Fibroblast of skin of right quadriceps (primary cell): ENCODE measurements around the gene DGKG.
A peak's percentile ranks its signal among the peaks of the same experiment; 100 is the strongest.

Experiments
- DNase-seq: peaks from one replicate; pipeline ENCODE4 v3.0.0-alpha.2; 2013

DGKG gene

DNA sequence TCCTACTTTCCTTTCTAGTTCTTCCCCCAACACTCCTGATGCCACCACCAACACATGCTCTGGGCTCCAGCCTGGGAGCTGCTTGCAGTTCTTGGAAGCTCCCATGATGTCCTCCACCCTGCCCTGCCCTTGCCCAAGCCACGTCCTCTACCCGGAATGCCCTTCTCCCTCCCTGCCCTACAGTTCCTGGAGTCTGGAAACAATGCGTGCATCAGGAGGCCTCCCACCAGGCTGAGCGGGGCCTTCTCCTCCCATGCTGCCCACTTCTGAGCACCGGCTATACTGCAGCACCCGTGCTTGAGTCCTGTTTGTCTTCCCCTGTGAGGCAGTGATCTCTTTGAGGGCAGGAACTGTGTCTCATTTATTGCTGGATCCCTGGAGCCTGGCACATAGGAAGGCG lies 44.6 kb downstream of the DGKG start:
- DNase-seq = no peak

DNA sequence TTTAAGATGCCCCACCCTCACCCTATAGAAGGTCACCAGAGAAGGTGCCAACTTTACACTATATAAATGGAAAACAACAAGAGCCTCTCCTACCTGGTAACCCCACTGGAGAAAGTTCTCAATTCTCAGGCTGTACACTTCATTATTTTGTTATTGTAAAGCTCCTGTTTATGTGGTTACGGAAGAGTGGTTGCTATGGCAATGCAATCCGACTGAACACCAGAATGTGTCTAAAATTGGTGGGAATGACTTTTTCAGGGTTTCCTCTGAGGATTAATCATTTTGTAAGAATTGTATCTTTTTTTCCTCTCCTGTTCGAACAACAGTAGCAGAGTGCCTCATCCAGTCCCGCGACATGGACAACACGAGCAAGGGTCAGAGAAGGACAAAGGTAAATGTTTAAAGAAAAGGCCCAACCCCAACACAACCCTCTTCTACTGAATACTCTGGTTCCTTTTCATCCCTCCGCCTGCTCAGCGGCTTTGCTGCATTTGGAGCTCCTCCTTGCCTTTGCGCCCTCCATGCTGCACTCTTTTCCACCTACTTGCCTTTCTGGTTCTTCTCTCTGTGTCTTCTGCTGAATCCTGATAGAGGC lies 45.3 kb downstream of the DGKG start:
- no peak for DNase-seq

DNA sequence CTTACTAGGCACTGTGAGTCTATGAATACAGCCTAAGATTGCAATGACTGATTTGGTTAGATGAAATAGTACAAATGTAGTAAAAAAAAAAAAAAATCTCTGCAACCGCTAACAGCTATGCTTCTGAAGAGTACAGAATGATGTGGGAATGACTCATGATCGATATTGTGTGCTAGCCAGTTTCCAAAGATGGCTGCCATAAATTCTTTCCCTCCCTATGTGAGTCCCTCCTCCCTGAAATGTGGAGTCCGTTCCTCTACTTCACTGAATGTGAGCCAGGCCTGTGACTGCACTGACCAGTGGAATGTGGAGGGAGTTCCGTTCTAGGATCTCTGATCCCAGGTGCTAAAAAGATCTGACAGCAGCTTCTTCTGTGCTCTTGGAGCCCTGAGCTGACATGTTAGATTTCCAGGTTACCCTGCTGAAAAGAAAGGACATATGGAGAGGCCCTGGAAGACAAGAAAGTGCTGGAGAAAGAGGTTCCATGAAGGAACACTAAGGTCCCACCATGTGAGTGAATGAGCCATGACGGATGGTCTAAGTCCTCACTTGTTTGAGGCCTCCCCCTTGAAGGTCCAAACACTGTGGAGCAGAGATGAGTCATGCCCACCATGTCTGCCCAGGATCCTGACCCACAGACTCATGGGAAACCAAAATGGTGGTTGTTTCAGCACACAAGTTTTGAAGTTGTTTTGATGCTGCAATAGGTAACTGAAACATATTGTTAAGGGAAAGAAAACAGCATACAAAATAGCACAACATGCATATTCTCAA lies 46.3 kb downstream of the DGKG start:
- DNase-seq = peak; percentile 52

DNA sequence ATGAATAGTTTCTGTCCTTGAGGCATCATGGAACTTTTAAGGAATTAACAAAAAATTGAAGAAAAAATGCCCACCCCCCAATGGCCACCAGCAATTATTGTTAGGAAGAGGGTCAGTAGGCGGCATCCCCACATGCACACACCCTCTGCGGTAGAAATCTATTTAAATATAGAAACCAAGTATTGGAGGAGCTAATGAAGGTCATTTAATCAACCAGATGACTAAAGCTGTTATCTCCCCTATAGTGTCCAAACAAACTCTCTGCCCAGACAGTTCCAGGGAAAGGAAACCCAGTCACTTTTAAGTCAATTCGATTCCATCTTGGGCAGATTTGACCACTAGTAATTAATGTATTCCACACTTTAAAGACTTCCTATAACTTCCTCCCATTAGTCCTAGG lies 47.1 kb downstream of the DGKG start:
- no peak for DNase-seq

DNA sequence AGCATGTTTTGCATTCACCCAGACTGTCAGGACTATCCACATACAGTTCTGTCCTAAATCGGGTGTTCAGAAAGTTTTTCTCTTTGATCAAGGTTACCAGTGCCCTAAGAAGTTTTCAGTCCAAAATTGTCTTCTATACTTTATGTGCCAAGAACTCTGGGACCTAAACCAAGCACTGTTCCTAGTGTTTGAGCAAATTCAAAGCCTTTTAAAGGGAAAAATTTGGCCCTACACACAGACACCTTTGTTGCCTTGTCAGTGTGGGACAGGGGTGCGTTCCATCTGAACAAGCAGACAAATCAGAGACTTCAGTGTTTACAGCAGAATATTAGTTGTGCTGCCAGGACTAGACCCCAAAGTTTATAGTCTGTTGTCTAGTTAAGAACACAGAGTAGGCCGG lies 50.6 kb downstream of the DGKG start:
- no peak for DNase-seq

DNA sequence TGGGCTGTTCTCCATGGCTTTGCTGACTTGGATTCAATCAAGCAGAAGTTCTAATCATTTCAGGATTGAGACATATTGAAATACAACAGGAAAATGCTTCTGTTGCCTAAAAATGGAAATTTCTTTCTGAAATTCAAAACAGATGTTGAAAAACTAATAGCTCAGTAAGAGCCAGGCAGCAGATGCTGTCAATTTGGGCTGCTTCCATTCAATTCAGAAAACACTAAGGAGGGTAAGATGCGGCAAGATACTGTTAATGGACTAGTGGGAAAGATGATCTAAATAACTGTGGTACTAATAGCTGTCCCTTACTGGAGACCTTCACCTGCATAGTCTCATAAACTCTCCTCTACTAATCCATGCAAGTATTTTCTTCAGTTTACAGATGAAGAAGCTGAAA lies 53.5 kb downstream of the DGKG start:
- DNase-seq = no peak

DNA sequence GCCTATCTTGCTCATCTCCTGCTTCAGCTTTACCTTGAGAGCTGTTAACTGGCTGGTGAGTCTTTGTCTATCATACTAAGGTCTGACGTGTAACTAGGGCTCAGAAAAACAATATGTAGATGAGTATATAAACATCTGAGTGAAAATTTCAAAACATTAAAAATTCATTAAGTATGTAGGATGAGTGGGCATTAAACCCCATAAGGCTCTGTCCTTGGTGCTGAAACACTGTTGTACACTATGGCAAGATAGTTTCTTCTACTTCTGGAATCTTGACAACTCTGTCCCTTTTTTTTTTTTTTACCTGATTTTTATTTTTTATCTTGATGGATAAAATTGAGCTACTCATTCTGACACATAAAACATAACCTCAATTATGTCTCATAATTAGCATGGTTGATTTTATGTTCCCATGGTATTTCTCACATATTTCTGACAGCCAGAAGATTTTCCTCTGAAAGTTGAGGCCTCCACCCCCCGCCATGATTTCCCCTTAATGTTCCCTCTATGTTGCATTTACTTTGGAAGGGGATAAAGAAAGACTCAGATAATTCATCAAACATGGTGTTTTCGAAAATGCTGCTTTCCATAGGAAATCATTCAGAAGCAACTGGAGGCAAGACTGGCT lies 54.3 kb downstream of the DGKG start:
- DNase-seq = peak; percentile 52

DNA sequence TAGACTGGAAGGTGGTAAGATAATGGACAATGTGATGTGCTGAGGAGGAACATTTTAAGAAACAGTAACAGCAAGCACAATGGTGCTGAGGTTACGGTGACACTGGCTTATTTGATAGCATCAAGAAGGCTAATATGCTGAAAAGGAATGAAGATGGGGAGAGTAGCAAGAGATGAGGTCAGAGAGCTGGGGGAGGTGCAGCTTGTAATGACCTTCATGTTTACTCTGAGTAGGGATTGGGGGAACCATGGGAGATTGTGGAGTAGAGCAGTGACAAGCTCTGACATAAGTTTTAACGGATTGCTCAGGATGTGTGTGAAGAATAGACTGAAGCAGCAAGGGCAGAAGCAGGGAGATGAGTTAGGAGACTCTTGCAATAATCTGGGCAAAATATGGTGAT lies 56.7 kb downstream of the DGKG start:
- DNase-seq = no peak

DNA sequence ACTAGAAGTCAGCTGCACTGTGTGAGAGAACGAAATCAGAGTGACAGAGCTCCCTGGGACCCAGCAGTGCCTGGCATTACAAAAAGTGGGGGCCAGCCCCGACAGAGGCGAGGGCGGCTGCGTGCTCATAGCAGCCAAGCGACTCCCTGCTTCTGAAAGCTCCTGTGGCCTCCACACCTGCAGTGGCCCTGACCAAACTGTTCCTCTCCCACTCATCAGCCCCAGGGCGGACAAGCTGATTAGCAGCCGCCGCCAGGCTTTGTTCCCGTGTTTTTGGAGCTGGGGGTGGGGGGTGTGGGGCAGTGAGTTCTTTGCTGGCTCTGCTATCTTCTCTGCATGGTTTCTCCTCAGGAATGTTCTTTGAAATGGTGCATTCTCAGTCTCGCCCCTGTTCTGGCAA lies 58.1 kb downstream of the DGKG start:
- no peak for DNase-seq

DNA sequence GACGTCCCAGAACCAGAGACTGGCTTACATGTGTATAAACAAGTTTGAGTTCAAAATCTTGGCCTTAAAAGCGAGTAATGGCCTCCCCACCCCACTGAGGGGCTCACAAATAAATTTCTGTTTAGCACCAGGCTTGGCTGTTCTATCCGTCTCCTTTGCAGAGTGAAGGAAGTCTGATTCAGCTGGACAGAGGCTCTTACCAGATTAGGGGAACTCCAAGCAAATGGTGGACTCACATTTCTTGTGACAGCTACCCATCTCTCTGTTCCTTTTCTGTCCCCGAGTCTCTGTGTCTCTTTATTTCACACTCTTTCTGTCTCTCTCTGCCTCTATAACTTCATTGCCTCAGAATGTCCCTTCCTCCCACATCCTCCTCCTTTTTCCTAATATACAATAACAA lies 62.7 kb downstream of the DGKG start:
- DNase-seq = no peak

DNA sequence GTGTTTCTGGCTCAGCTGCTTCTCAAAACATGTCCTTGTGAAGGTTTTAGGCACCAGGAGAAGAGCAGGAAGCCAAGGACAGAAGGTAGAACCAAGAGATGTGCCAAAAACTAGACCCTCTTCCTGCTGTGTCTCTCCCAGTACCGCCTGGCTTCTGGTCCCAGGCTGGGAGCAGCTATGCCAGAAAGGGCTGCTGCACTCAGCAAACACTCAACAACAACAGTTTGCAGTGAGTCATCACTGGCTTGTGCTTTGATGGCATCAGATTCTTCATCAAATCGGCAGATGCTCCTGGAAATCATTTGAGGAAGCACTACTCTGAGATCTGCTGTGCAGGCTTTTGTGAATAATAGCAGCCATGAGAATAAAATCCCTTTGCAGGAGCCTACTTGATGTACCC lies 63.2 kb downstream of the DGKG start:
- peak; percentile 14 for DNase-seq

DNA sequence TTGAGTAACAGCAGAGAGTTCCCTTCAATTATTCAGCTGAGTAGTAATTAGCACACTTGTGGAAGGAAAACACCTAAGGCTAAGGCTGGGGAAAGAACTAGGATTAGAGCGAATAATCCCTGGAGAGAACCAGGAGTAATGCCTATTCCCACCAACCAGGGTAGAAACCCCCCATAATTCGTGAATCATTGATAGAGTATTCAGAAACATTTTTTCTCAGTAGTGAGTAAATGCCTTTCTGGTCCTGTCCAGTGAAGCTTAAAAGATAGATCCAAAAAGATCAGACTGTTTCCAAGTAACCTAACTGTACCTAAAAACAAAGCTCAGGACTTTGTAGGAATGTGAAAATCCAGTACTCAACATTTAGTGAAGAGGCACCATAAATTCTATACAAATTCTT lies 71.2 kb downstream of the DGKG start:
- DNase-seq = peak; percentile 54

DNA sequence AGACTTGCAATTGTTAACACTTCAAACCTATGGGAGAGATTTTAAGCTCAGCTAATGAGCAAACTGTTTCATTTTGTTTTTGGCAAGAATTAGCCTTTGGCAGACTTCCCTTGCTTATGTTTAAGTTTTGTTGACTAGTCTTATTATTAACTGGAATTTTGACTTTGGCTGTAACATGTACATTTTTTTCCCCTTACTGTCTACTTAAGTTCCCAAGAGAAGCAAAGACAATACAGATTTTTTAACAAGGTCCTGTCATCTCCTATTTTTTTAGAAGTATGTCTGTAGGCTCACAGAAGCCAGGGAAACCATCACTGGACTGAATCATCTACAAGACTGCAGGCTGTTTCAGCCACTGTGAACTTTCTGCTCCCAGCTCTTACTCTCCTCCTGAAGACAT lies 74.3 kb downstream of the DGKG start:
- DNase-seq = peak; percentile 94

DNA sequence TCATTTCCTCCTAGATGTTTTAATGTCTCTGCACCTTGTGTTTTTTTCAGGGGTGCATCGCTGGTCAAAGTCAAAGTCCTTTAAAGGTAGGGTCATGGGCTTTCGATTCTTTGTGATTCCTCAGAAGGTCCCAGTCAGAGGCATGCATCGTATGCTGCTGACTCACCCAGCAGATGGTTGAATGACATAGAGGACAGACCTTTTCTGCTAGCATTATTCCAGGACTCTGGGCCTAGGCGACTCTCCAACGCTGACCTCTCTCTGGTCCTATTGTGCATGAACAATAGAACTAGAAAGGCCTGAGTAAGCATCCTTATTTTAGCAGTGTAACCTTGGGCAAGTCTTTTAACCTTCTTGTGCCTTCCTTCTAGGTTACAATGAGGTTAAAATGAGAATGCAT lies 75.9 kb downstream of the DGKG start:
- DNase-seq = peak; percentile 34

DNA sequence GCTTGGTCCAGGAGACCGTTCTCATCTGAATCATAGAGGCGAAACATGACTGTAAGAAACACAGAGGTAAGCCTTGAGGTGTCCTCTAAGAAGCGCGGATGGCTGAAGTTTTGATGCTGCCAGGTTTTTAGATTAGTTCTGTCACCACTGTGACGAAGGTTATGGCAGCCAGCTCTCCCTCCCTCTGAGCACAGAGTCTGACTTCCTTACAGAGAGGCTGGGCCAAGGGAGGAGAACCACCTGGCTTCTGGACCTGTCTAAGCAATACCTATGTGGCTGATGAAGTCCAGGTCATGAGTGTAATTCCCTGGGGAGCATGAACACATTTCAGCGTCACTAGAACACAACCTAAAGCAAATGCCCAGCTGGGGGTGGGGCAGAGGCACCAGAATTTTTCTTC lies 77.4 kb downstream of the DGKG start:
- DNase-seq = no peak

DNA sequence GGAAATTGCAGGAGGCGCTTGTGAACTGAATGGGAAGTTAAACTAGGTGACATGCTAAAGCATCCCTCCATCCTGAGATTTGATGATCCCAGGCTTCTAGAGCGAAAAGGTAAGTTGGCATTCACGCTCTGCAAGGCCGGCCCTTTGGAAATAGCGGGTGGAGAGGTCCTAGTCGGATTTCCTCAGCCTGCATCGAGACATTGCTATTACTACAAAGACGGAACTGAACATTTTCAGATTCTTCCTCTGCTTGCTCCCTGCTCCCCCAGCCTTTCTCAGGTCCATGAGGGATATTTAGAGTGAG lies 77.7 kb downstream of the DGKG start:
- no peak for DNase-seq

DNA sequence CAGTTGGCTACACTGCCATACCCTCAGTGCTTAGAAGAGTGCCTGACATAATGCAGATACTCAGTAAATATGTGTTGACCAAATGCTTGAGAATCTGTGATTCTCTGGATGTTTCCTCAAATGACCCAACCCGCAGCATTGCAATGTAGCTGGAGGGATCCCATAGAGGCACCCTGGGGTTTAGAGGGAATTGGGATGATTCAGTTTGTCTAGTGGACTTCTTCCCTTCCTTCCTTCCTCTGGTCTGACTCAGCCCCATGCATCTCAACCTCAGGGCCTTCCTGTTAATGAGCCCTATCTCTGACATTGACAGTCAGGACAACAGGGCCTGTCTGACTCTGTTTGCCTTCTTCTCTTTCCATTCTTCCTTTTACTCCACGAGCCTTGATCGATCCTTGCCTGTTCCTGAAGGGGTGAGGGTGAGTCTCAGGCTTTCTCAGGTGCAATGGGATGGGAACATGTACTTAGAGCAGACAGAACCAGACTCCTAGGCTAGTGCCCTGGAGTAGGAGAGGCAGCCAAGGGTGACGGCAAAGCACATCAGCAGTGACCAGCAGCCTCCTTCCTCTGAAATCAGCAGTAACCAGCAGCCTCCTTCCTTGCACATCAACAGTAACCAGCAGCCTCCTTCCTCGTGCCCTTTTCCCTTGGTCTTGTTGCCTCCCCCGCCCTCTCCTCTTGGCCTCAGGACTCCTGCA lies 78.2 kb downstream of the DGKG start:
- peak; percentile 88 for DNase-seq

DNA sequence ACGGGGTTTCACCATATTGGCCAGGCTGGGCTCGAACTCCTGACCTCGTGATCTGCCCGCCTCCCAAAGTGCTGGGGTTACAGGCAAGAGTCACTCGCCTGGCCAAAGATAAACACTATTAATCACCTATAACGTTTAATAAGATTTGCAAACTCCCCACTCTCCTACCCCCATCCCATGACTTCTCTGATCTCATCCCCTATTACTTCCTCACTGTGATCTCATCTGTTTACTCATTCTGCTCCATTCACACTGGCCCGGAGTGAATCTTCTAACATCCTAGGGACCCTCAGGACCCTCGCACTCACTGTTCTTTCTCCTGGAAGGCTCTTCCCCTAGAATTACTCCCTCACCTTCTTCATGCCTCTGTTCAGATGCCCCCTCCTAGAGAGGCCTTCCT lies 78.9 kb downstream of the DGKG start:
- peak; percentile 15 for DNase-seq

DNA sequence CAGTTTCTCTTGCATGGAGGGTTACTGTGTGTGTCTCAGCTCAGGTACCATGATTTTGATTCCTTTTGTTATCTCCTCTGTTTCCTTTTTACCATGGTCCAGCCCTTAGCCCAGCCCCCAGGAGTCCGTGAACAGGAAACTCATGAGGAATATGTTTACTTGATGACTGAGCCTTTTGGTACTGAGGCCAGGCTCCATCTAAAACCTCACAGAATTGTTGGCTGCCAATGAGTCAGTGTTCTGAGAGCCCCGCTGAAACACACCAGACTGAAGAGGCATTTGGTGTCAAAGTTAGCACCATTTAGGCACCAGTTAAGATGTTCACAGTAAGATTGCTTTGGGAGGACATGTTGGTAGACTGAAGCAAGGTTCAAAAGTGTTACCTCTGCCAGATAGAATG lies 80.9 kb downstream of the DGKG start:
- peak; percentile 86 for DNase-seq

DNA sequence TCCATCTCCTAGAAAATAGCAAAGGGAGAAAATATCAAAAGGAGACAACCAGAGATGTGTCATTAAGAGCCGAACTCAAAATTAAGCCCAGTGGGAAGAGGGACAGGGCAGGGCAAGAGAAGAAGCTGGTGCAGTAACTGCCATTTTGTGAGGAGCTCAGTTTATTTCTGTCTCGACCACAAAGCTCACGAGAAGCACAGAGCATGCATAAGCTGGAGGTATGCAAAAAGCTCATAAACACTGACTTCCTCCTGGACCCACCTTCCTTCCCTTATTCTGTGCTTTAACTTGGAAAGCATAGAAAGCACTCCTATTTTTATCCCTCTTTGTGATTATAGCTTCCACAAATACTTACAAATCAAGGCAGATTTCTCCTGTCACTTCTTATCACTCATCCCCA lies 81.3 kb downstream of the DGKG start:
- DNase-seq = no peak

DNA sequence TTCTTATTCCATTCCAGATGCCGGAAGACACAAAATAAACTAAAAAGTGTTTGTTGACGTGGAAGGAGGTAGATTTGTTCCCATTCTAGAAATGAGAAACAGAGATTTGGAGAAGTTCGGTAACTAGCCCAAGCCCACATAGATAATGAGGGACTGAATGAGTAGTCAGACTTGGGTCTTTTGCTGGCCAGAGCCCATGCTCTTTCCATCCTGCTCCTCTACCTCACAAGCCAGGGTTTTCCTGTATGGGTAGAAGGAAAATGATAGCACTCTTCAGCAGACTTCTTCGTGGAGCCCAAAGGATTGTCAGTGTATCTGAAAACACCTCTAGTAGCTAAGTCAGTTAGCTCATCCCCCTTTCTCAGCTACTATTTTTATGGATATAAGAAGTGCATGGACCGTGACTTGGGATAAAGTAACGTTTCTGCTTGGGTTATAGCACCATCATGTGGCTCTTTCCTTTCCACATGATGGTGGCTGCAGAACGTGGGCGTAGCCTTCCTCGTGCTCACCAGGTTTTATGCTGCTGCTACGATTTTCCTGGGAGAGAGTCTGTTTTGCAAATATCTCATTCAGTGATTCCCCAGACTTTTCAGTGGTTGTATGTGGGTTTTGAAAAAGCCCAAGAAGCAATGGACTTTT lies 84.6 kb downstream of the DGKG start:
- peak; percentile 57 for DNase-seq

DNA sequence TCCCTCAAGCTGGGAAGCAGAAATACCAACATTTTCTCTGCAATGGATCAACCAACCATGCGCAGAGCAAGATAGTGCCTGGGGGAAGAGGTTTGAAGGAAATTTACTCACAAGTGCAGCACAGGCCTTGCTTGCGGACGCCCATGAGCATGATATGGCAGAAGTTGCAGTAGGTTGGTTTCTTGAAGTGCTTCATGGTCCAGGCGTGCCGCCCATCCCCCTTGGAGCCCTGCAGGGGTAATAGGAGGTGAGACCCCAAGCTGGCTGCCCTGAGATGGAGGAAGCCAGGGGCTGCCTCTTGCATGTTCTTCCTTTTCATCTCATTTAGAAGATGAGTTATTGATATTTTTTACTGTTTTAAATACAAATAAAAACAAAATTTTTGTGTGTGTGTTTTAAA lies 86.6 kb downstream of the DGKG start:
- no peak for DNase-seq

DNA sequence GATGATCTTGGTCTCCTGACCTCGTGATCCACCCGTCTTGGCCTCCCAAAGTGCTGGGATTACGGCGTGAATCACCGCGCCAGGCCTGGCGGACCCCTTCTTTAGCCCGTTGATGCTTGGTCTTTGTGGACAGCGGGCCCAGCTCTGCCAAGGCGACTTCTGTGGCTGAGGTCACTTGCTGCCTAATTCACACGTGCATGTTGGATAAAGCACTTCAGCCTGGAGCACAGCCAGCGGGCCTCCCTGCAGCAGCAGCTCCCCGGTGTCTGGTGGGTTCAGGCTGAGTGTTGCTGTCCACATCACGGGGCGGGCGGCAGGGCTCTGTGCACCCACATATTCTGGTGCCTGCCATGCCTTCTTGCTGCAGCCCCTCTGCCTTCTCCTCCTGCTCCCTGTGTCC lies 88.4 kb downstream of the DGKG start:
- DNase-seq = no peak

DNA sequence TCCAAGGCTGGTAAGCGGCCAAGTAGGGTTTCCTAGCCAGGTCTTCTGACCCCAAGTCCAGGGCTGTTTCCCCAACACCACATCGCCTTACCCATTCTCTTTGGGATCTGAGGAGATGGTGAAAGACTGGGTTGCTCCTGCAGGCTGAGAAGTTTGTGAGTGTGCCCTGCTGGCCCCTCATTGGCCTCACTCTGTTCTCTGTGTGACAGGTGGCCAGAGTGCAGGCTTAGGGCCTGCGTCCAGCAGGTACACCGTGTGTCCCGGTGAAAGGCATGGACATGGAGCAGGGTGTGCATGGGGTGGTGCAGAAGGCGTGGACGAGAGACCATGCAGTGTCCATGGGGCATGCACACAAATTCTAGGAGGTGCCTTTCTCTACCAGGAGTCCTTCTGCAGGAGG lies 91.3 kb downstream of the DGKG start:
- no peak for DNase-seq
